HS-5 (cell line): ENCODE measurements around the gene MSX1.

Source experiments
- DNase-seq: peaks from one replicate; pipeline ENCODE4 v3.0.0-alpha.2; 2012; ENCODE audit warnings: low read depth

Gene MSX1

GRCh38 chr4:4857809-4858508 is 1.5 kb upstream of the MSX1 start:
- no peak for DNase-seq

GRCh38 chr4:4858527-4859324 is 739 bp upstream of the MSX1 start:
- DNase-seq, result no peak

GRCh38 chr4:4859799-4860599 is 534 bp downstream of the MSX1 start:
- DNase-seq, result no peak

GRCh38 chr4:4860600-4861389 is 1.3 kb downstream of the MSX1 start:
- DNase-seq, result no peak

- DNase-seq, result no peak
These were observed 2.0 kb downstream of the MSX1 start for GRCh38 chr4:4861390-4862018.

GRCh38 chr4:4862071-4862551 is 2.6 kb downstream of the MSX1 start:
- no peak for DNase-seq

GRCh38 chr4:4862665-4863482 is 3.4 kb downstream of the MSX1 start:
- no peak for DNase-seq

- DNase-seq, result no peak
These were observed 5.0 kb downstream of the MSX1 start for GRCh38 chr4:4864443-4864939.

- no peak for DNase-seq
These were observed 5.7 kb downstream of the MSX1 start for GRCh38 chr4:4864940-4865704.

- DNase-seq, result no peak
These were observed 6.2 kb downstream of the MSX1 start for GRCh38 chr4:4865705-4866123.

GRCh38 chr4:4866124-4866865 is 6.8 kb downstream of the MSX1 start:
- no peak for DNase-seq

GRCh38 chr4:4866866-4867374 is 7.5 kb downstream of the MSX1 start:
- DNase-seq, result no peak

- no peak for DNase-seq
These were observed 8.0 kb downstream of the MSX1 start for GRCh38 chr4:4867375-4868039.

- DNase-seq, result no peak
These were observed 8.7 kb downstream of the MSX1 start for GRCh38 chr4:4868040-4868757.

GRCh38 chr4:4868758-4869723 is 9.6 kb downstream of the MSX1 start:
- DNase-seq, result no peak
